Ovary (tissue), 9 donors: Measurements from ENCODE around the gene TAGLN2. TPM values are rescaled to one million over a fixed set of nuclear protein-coding genes. Genes with fewer than 3 reads are reported as not detected.

Experiments
- DNase-seq, 5 donors: peaks; one replicate each; pipeline ENCODE4 v3.0.0-alpha.2; 2019 to 2020
- H3K27ac ChIP-seq, 2 donors: fragments of 200-600 bp; one replicate each; pipeline versions ENCODE4 v1.5.1 to v1.8.0; 2019 to 2022
- H3K27me3 ChIP-seq: fragments of 200-600 bp; one replicate; pipeline ENCODE4 v1.8.0; 2022
- H3K36me3 ChIP-seq: fragments of 200-600 bp; sonication (generic); one replicate; pipeline ENCODE4 v1.5.1; 2019
- H3K4me1 ChIP-seq: one replicate; pipeline ENCODE4 v1.8.1; 2013; ENCODE audit warnings: mild to moderate bottlenecking, moderate library complexity; ENCODE audit not compliant: insufficient read depth
- H3K4me3 ChIP-seq: fragments of 200-600 bp; sonication (generic); one replicate; pipeline ENCODE4 v1.5.1; 2017
- H3K9me3 ChIP-seq, 2 donors: fragments of 200-600 bp in 1 of 2; sonication (generic) in 1 of 2; one replicate each; pipeline versions ENCODE4 v1.5.1 to v1.8.1; 2013 to 2019; ENCODE audit warnings: mild to moderate bottlenecking in 1 of 2, moderate library complexity in 1 of 2
- CTCF ChIP-seq, 3 donors: fragments of 450-650 bp in 2 of 3; fragments of 200-600 bp in 1 of 3; IDR thresholded peaks; one replicate each; pipeline versions ENCODE4 v1.5.1 to v1.8.0; 2016 to 2022; ENCODE audit warnings: antibody characterized with exemption in 3 of 3, mild to moderate bottlenecking in 1 of 3
- EP300 ChIP-seq: sonication (generic); formaldehyde crosslinking; IDR thresholded peaks from one replicate; pipeline ENCODE4 v1.6.1; 2017; ENCODE audit warnings: antibody characterized with exemption
- POLR2A ChIP-seq: fragments of 450-650 bp; IDR thresholded peaks from one replicate; pipeline ENCODE4 v1.6.1; 2017; ENCODE audit warnings: antibody characterized with exemption, mild to moderate bottlenecking, moderate library complexity
- WGBS, 3 donors: extraction: QIAGEN DNeasy Blood & Tissue Kit in 1 of 3; methylation state at CpG; one replicate each; pipeline versions ENCODE4 v1.1.5 to v1.1.7; 2013 to 2017; 5-methylcytosine and 5-hydroxymethylcytosine counted together
- intact Hi-C, 4 donors: fragments of 100-400 bp; cut with DNase I; formaldehyde crosslinking; loops; one replicate each; pipeline versions ENCODE4 v1.11.0 to v1.15.1; 2022 to 2023
- polyA plus RNA-seq, 2 donors: library from polyadenylated mRNA; stranded (reverse); fragments of 200-250 nt in 1 of 2; fragments of 350-450 nt in 1 of 2; fragmentation: Illumina TruSeq in 1 of 2; extraction: RNeasy Lipid Tissue Mini Kit (QIAGEN cat#74804) in 1 of 2; gene quantifications; one replicate each; pipeline ENCODE4 v1.2.3, GENCODE V29; 2013 to 2014
- total RNA-seq, 7 donors: library from RNA; depleted of rRNA in 2 of 7; stranded (reverse); fragments of >200 nt in 2 of 7; fragmentation: NEBNext Ultra II Directional in 3 of 7; extraction: Animal tissue kit (Norgen Biotek cat#: 25700) in 3 of 7; gene quantifications; one replicate each; pipeline versions ENCODE4 v1.1.0 to v1.2.4, GENCODE V29; 2016 to 2023
- donor health status: DM: no; HTN: no; CAD: no; lungs with moderate emphysema.
- donor health status: DM: no; HTN: no; CAD: no.
- donor health status: Bipolar disorder and iron deficiency.
- donor health status: DM: yes; HTN: yes; CAD: no.
- donor health status: DM: no; HTN: no; CAD: no.
- donor health status: DM: yes; HTN: yes; CAD: no.

The TAGLN2 gene
- total and polyA plus RNA-seq, 9 donors, result 81.8 to 266 (median 174) TPM

- no peak for DNase-seq
- TF ChIP-seq CTCF (IDR thresholded peaks at IDR 0.05) (no peak), EP300 (no peak), POLR2A (no peak)
- WGBS, 3 donors, result 72 to 79% (median 79%) methylated on average over 14 to 15 of the region's 15 CpGs
- intact Hi-C loops, result loop anchor here in 1 of 4 donors (10.0 kb wide), 1 partner anchor 63 kb away; no protein-coding TSS in a partner anchor
- Histone ChIP-seq H3K27ac (no peak overlapping the region), H3K9me3 (no peaks in the 10 kb centered on the region), H3K4me1 (no peaks in the 10 kb centered on the region), H3K36me3 (no peaks in the 10 kb centered on the region), H3K27me3 (no peaks in the 10 kb centered on the region), H3K4me3 (no peak overlapping the region)
Observed at GRCh38 chr1:159941591-159942560, 16.6 kb upstream of the TAGLN2 start.

GRCh38 chr1:159941141-159941540 is 15.8 kb upstream of the TAGLN2 start:
- WGBS, 3 donors, result 67 to 82% (median 75%) methylated on average over 5 of the region's 5 CpGs
- no peaks in the 10 kb centered on the region for H3K9me3 ChIP-seq
- no peak for DNase-seq
- no peak for TF ChIP-seq CTCF (IDR thresholded peaks at IDR 0.05)
- no peak for TF ChIP-seq EP300
- TF ChIP-seq POLR2A, result no peak
- no peak overlapping the region for H3K27ac ChIP-seq
- no peaks in the 10 kb centered on the region for H3K4me1 ChIP-seq
- H3K36me3 ChIP-seq, result no peaks in the 10 kb centered on the region
- H3K27me3 ChIP-seq, result no peaks in the 10 kb centered on the region
- H3K4me3 ChIP-seq, result no peak overlapping the region
- intact Hi-C loops, result loop anchor here in 1 of 4 donors (10.0 kb wide), 1 partner anchor 64 kb away; no protein-coding TSS in a partner anchor

- H3K27me3 ChIP-seq, result no peaks in the 10 kb centered on the region
- H3K27ac ChIP-seq, result no peak overlapping the region
- TF ChIP-seq POLR2A (no peak), EP300 (no peak), CTCF (IDR thresholded peaks at IDR 0.05) (no peak)
- 92 to 94% (median 93%) methylated on average over 11 of the region's 11 CpGs for WGBS, 3 donors
- no peaks in the 10 kb centered on the region for H3K9me3 ChIP-seq
- no peak for DNase-seq
- intact Hi-C loops, result loop anchor here in 1 of 4 donors (10.0 kb wide), 1 partner anchor 65 kb away; no protein-coding TSS in a partner anchor
- no peaks in the 10 kb centered on the region for H3K36me3 ChIP-seq
- H3K4me1 ChIP-seq, result no peaks in the 10 kb centered on the region
- H3K4me3 ChIP-seq, result no peak overlapping the region
Observed at GRCh38 chr1:159940006-159940620, 14.8 kb upstream of the TAGLN2 start.

GRCh38 chr1:159939678-159940002 is 14.3 kb upstream of the TAGLN2 start:
- no peak for TF ChIP-seq POLR2A
- TF ChIP-seq CTCF (IDR thresholded peaks at IDR 0.05), result no peak
- no peak for TF ChIP-seq EP300
- WGBS, 3 donors, result 86 to 98% (median 88%) methylated on average over 3 of the region's 3 CpGs
- intact Hi-C loops, result loop anchor here in 1 of 4 donors (10.0 kb wide), 1 partner anchor 65 kb away; no protein-coding TSS in a partner anchor
- Histone ChIP-seq H3K36me3 (no peaks in the 10 kb centered on the region), H3K27me3 (no peaks in the 10 kb centered on the region), H3K9me3 (no peaks in the 10 kb centered on the region), H3K27ac (no peak overlapping the region), H3K4me3 (no peak overlapping the region), H3K4me1 (no peaks in the 10 kb centered on the region)
- DNase-seq, result no peak
